Stimulated activated CD4-positive, alpha-beta T cell treated with anti-CD3 and anti-CD28 coated beads, Interleukin-2, amount 100 ng/mL, for 48 hours (primary cell): ENCODE measurements around the gene ARHGEF4.
A peak's percentile ranks its signal among the peaks of the same experiment; 100 is the strongest.

Experiments
- DNase-seq, 2 donors: peaks; one replicate each; pipeline ENCODE4 v3.0.0-alpha.2; 2020

Gene ARHGEF4

GRCh38 chr2:130836501-130837174 is at the start of gene ARHGEF4:
ARHGEF4 (plus strand) TSS chr2:130836914; CDS start chr2:130836954, 40 bp downstream.
- DNase-seq, result no peak

DNA sequence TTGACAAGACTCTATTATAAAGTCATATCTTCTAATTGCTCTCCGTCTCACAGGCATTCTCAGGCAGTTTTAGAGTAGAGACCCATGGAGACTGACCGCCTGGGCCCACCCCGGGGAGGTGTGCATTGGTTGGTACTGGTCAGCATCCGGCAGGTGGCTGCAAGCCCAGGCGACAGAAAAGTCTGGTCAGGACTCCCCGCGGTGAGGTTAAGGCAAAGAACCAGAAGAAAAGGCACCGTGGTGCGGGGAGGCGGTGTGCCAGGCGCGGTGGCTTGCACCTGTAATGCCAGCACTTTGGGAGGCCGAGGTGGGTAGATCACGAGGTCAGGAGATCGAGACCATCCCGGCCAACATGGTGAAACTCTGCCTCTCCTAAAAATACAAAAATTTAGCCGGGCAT is 48.9 kb upstream of the ARHGEF4 start:
- DNase-seq, result no peak

- no peak for DNase-seq
Measured at GRCh38 chr2:130790312-130790711, 46.4 kb upstream of the ARHGEF4 start.

GRCh38 chr2:130790804-130791616 is 45.7 kb upstream of the ARHGEF4 start:
- no peak for DNase-seq

DNA sequence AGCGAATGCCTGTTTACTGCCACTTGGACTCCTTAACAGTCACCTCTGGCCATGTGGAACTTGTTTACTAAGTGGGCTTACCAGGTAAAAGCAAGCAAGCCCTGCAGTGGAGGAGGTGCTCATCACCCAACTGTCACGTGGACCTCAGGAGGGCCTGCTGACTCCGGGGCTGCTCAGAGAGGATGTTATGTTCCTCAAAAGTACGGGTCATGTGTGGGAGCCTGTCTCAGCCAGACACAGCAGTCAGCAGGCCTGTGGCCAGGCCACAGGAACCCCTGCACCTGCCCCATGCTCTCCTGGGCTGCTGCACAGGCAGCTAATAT is 45.1 kb upstream of the ARHGEF4 start:
- no peak for DNase-seq

DNA sequence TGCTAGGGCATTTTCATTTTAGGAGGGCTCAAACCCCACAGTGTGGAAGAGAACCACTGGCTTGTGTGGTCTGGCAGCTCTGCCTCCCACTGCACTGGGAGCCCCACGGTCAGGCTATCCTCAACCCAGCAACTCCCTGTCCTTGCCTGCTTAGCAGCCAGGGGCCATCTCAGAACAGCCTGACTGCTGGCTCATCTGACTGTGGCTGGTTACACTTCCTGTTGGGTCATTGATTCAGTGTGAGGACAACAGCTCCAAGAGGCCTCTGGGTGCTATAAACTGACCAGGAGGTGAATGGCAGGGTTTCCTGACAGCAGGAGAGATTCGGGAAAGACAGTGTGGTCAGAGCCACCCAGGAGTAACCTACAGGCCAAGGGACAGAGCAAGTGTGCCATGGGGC is 41.3 kb upstream of the ARHGEF4 start:
- DNase-seq, result no peak

- no peak for DNase-seq
Measured at GRCh38 chr2:130796290-130796689, 40.4 kb upstream of the ARHGEF4 start.

GRCh38 chr2:130797493-130798435 is 39.0 kb upstream of the ARHGEF4 start:
- peak; percentile 93 to 96 for DNase-seq

- no peak for DNase-seq
Measured at GRCh38 chr2:130798472-130799218, 38.1 kb upstream of the ARHGEF4 start.

DNA sequence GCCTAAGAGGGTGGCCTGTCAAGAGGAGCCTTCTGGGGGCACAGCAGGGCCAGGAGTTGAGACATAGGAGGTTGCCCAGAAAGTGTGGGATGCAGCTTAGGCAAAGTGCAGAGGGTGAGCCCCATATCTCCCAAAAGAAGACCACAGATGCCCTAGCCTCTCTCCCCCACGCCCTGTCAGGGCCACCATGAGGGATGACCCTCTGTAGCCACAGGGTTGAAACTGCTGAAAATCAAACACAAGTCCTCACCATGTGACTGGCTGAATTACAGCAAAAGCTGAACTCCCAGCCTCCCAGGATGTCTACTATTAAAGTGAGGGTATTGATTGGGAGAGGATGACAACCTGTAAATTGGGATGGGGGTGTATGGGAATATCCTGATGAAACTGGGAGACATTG is 37.4 kb upstream of the ARHGEF4 start:
- DNase-seq, result no peak

GRCh38 chr2:130805613-130806012 is 31.1 kb upstream of the ARHGEF4 start:
- no peak for DNase-seq

GRCh38 chr2:130806370-130806769 is 30.3 kb upstream of the ARHGEF4 start:
- no peak for DNase-seq

- no peak for DNase-seq
Measured at GRCh38 chr2:130807659-130808385, 28.9 kb upstream of the ARHGEF4 start.

DNA sequence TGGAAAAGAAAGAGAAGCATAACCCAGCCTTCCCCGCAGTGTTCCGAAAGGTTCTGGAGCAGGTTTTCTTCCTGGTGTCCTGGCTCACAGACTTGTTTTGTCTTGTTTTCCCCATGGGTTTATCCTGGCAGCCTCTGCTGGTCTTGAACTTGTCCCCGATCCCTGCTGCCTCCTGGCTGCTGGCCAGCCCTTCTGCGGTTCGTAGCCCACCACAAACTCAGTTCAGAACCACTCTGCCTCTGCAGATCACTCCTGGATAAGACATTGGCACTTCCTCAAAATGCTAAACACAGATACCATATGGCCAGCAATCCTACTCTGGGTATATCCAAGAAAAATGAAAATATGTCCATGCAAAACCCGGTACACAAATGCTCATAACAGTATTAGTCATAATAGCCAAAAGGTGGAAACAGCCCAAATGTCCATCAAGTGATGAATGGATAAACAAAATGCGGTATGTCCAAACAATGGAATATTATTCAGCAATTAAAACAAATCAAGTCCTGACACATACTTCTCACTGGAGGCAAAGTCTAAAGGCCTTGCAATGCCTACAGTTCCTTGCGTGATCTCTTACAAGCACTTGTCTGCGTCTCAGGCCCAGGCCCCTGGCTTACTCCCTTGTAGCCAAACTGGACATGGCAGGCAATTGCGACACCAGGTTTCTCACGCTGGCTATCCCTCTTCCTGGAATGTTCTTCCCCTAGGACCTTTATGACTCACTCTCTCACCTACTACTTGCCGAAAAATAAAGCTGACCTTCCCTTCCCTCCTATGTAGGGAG is 28.0 kb upstream of the ARHGEF4 start:
- DNase-seq, result no peak

GRCh38 chr2:130810490-130810889 is 26.2 kb upstream of the ARHGEF4 start:
- DNase-seq, result no peak

- DNase-seq, result no peak
Measured at GRCh38 chr2:130813722-130814121, 23.0 kb upstream of the ARHGEF4 start.

DNA sequence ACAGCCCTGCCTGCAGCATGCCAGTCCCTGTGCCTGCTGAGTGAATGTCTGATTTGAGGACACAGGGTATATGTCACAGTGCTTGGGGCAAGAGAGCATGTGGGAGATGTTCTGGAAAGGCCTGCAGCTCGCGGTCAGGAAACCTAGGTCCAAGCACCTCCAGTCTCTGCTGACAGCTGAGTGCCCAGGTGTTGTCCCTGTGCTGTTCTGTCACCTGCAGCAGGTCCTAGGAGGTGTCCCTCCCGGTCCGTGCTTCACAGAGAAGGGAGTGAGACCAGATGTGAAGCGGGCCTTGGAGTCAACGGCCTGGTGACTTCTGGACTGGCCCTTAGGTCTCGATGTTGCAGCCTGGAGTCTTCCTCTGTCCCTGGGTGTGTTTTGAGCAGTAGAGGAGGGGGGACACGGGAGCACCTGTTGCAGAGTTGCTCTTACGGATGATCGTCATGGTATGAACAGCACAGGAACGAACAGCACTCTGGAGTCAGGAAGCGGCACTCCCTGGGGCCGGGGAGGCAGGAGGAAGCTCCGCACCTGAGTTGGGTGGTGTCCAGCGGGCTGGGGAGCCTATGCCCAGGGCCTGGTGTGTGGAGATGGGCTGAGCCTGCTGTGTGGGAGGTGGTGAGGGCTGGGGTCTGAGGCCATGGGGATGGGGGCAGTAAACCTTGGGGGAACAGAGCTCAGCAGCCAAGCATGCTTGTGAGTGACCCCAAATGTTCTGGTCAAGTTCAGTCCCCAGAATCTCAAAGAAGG is 21.6 kb upstream of the ARHGEF4 start:
- no peak for DNase-seq

DNA sequence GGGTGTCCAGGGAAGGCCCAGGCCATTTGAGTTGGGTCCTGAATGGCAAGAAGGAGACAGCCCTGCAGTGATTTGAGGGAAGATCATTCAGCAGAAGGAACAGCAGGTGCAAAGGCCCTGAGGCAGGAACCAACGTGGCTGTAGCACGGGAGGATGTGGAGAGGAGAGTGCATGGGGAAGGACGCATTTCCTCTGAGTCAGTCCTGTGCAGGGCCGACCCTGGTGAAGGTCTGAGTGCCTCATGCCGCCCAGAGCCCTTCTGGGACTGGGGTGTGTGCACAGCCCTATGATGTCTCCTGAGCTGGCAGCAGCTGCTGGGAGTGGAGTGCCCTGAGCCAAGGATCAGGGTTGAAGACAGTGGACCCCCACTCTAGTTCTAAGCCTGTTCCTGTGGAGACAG is 17.9 kb upstream of the ARHGEF4 start:
- no peak for DNase-seq

GRCh38 chr2:130819226-130819607 is 17.5 kb upstream of the ARHGEF4 start:
- no peak for DNase-seq

DNA sequence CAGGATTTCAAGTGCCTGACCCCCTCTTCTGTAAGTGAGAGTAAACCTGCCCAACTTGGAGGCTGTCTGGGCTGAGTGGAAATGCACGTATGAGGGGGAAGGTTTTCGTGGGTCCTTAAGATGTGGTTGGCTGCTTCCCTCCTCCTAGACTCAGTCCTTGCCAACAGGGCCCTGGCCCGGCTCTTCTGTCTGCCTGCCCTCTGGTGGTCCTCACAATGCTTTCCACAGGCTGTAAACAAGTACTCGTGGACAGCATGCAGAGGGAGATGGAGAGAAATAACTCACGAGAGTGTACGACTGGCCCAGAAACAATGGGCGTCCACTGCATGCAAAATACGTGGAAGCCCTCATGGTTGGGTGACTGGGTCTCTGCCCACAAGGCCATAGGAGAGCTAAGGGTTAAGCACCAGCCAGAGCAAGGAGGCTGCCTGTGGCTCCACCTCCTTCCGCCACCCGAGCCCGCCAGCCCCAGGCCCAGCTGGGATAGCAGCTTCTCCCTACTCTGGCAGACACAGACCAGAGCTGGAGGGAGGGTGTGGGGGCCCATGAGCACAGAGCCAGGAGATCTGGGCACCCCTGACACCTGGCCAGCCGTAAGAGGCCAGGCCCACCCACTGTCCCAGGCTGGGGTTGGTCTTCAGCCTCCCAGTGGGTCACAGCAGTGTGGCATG is 17.0 kb upstream of the ARHGEF4 start:
- DNase-seq, result no peak
